ENCODE measurements around the gene DTNA.

Gene DTNA

GRCh38 chr18:34880403-34880802 is 170.3 kb downstream of the DTNA start:
- Histone ChIP-seq H4K20me1 (ENCODE audit: insufficient read depth, low read length) (no peaks in the 10 kb centered on the region), H3K9me2 (ENCODE audit: low read depth, low read length) (no peaks in the 10 kb centered on the region), H3K4me3 (ENCODE audit: low read depth, low read length, poor library complexity, severe bottlenecking) (no peak overlapping the region), H3K36me3 (ENCODE audit: insufficient read depth, low read length) (no peaks in the 10 kb centered on the region), H3K27me3 (ENCODE audit: insufficient read depth, low read length) (no peaks in the 10 kb centered on the region), H3K9me3 (ENCODE audit: low read length) (no peaks in the 10 kb centered on the region), H3F3A (ENCODE audit: insufficient read depth, low read length) (no peaks in the 10 kb centered on the region), H2AFZ (ENCODE audit: low read length) (no peak overlapping the region), H3K9ac (ENCODE audit: low read length) (no peak overlapping the region), H3K4me1 (ENCODE audit: insufficient read depth, low read length, severe bottlenecking) (no peaks in the 10 kb centered on the region), H3K79me2 (ENCODE audit: insufficient read depth, low read length) (no peaks in the 10 kb centered on the region), H3K27ac (ENCODE audit: low read depth, low read length, poor library complexity, severe bottlenecking) (no peak overlapping the region), H3K4me2 (ENCODE audit: low read length) (no peak overlapping the region)
- TF ChIP-seq EZH2 (IDR thresholded peaks at IDR 0.05; ENCODE audit: borderline replicate concordance, low read length) = no peak
- TF ChIP-seq, protein P1, sequence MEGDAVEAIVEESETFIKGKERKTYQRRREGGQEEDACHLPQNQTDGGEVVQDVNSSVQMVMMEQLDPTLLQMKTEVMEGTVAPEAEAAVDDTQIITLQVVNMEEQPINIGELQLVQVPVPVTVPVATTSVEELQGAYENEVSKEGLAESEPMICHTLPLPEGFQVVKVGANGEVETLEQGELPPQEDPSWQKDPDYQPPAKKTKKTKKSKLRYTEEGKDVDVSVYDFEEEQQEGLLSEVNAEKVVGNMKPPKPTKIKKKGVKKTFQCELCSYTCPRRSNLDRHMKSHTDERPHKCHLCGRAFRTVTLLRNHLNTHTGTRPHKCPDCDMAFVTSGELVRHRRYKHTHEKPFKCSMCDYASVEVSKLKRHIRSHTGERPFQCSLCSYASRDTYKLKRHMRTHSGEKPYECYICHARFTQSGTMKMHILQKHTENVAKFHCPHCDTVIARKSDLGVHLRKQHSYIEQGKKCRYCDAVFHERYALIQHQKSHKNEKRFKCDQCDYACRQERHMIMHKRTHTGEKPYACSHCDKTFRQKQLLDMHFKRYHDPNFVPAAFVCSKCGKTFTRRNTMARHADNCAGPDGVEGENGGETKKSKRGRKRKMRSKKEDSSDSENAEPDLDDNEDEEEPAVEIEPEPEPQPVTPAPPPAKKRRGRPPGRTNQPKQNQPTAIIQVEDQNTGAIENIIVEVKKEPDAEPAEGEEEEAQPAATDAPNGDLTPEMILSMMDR (IDR thresholded peaks at IDR 0.05; ENCODE audit: low read length) = no peak

GRCh38 chr18:34880882-34881834 is 171.1 kb downstream of the DTNA start:
- no peak overlapping the region for H3K4me3 ChIP-seq (ENCODE audit: low read depth, low read length, poor library complexity, severe bottlenecking)
- H3F3A ChIP-seq (ENCODE audit: insufficient read depth, low read length) = no peaks in the 10 kb centered on the region
- H3K4me2 ChIP-seq (ENCODE audit: low read length) = no peak overlapping the region
- H3K27ac ChIP-seq (ENCODE audit: low read depth, low read length, poor library complexity, severe bottlenecking) = no peak overlapping the region
- H3K79me2 ChIP-seq (ENCODE audit: insufficient read depth, low read length) = no peaks in the 10 kb centered on the region
- H3K4me1 ChIP-seq (ENCODE audit: insufficient read depth, low read length, severe bottlenecking) = no peaks in the 10 kb centered on the region
- H3K9ac ChIP-seq (ENCODE audit: low read length) = no peak overlapping the region
- no peaks in the 10 kb centered on the region for H3K9me3 ChIP-seq (ENCODE audit: low read length)
- no peak overlapping the region for H2AFZ ChIP-seq (ENCODE audit: low read length)
- H3K9me2 ChIP-seq (ENCODE audit: low read depth, low read length) = no peaks in the 10 kb centered on the region
- TF ChIP-seq, protein P1 (IDR thresholded peaks at IDR 0.05; ENCODE audit: low read length) = no peak; the same call in 1 of the 2 replicates
- no peak for TF ChIP-seq EZH2 (IDR thresholded peaks at IDR 0.05; ENCODE audit: borderline replicate concordance, low read length)
- H4K20me1 ChIP-seq (ENCODE audit: insufficient read depth, low read length) = no peaks in the 10 kb centered on the region
- no peaks in the 10 kb centered on the region for H3K36me3 ChIP-seq (ENCODE audit: insufficient read depth, low read length)
- no peaks in the 10 kb centered on the region for H3K27me3 ChIP-seq (ENCODE audit: insufficient read depth, low read length)

DNA sequence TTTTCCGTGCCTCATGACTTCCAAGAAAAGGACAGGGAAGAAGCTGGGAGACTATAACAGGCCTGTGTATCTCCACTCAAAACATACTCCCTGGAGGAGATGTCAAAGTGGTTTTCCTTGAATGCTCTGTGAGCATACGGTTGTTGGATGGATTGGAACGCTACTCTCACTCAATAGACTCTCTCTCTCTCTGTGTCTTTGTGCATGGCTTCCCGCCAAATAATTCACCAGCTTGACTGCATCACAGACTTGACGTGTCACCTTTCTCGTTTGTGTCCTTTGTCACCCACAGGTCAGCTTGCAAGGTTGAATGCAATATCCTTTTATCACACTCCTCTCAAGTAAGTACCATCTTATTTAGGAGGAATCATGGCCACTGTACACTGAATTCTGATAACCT is 174.3 kb downstream of the DTNA start:
- no peaks in the 10 kb centered on the region for H3K79me2 ChIP-seq (ENCODE audit: insufficient read depth, low read length)
- no peaks in the 10 kb centered on the region for H3K4me1 ChIP-seq (ENCODE audit: insufficient read depth, low read length, severe bottlenecking)
- no peaks in the 10 kb centered on the region for H3F3A ChIP-seq (ENCODE audit: insufficient read depth, low read length)
- H3K36me3 ChIP-seq (ENCODE audit: insufficient read depth, low read length) = no peaks in the 10 kb centered on the region
- no peaks in the 10 kb centered on the region for H3K9me3 ChIP-seq (ENCODE audit: low read length)
- H3K9me2 ChIP-seq (ENCODE audit: low read depth, low read length) = no peaks in the 10 kb centered on the region
- no peak overlapping the region for H3K9ac ChIP-seq (ENCODE audit: low read length)
- H3K4me3 ChIP-seq (ENCODE audit: low read depth, low read length, poor library complexity, severe bottlenecking) = no peak overlapping the region
- H3K4me2 ChIP-seq (ENCODE audit: low read length) = no peak overlapping the region
- H3K27ac ChIP-seq (ENCODE audit: low read depth, low read length, poor library complexity, severe bottlenecking) = no peak overlapping the region
- no peak overlapping the region for H2AFZ ChIP-seq (ENCODE audit: low read length)
- TF ChIP-seq, protein P1 (IDR thresholded peaks at IDR 0.05; ENCODE audit: low read length) = no peak
- TF ChIP-seq EZH2 (IDR thresholded peaks at IDR 0.05; ENCODE audit: borderline replicate concordance, low read length) = no peak
- H4K20me1 ChIP-seq (ENCODE audit: insufficient read depth, low read length) = no peaks in the 10 kb centered on the region
- H3K27me3 ChIP-seq (ENCODE audit: insufficient read depth, low read length) = no peaks in the 10 kb centered on the region

Data from OCI-LY1 (cell line).